ENCODE data around the gene RAB10.

The RAB10 gene

GRCh38 chr2:26033818-26034636, at the start of gene RAB10:
Gene RAB10, plus strand, starts transcription at chr2:26034084. Its CDS starts 525 bp downstream, at chr2:26034609.
- peak; percentile 87 for DNase-seq (ENCODE audit: insufficient read length, low spot score)
- TF ChIP-seq CTCF (IDR thresholded peaks at IDR 0.05; ENCODE audit: insufficient read depth, missing control alignments) = no peak
- FAIRE-seq = no peak

GRCh38 chr2:25988134-25988533, 45.8 kb upstream of the RAB10 start:
- no peak for TF ChIP-seq CTCF (IDR thresholded peaks at IDR 0.05; ENCODE audit: insufficient read depth, missing control alignments)
- no peak for FAIRE-seq

GRCh38 chr2:25989154-25989553, 44.7 kb upstream of the RAB10 start:
- DNase-seq (ENCODE audit: insufficient read length, low spot score) = no peak
- TF ChIP-seq CTCF (IDR thresholded peaks at IDR 0.05; ENCODE audit: insufficient read depth, missing control alignments) = no peak
- FAIRE-seq = no peak

More at GRCh38 chr2:25988134-25988533, 45.8 kb upstream of the RAB10 start:
- DNase-seq (ENCODE audit: insufficient read length, low spot score) = no peak

GRCh38 chr2:25991965-25992364, 41.9 kb upstream of the RAB10 start:
- no peak for DNase-seq (ENCODE audit: insufficient read length, low spot score)
- no peak for TF ChIP-seq CTCF (IDR thresholded peaks at IDR 0.05; ENCODE audit: insufficient read depth, missing control alignments)
- no peak for FAIRE-seq

- DNase-seq (ENCODE audit: insufficient read length, low spot score) (no peak), FAIRE-seq (no peak)
- no peak for TF ChIP-seq CTCF (IDR thresholded peaks at IDR 0.05; ENCODE audit: insufficient read depth, missing control alignments)
These were observed 41.3 kb upstream of the RAB10 start for GRCh38 chr2:25992556-25992955.

DNA sequence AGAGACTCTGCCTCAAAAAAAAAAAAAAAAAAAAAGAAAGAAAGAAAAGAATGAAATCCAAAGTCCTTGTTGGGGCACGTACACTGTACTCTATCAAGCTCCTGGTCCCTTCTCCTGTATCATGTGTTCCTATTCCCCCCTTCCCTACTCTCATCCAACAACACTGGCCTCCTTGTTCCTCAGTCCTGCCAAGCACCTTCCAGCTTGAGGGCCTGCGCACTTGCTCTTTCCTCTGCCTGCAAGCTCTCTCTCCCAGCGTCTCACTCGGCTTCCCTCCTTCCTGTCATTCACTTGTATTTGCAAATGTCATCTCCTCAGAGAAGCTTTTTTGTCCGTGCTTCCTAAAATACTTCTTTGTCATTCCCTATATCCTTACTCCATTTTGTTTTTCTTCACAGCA, 40.8 kb upstream of the RAB10 start:
- TF ChIP-seq CTCF (IDR thresholded peaks at IDR 0.05; ENCODE audit: insufficient read depth, missing control alignments) = no peak
- FAIRE-seq = no peak
- DNase-seq (ENCODE audit: insufficient read length, low spot score) = no peak

DNA sequence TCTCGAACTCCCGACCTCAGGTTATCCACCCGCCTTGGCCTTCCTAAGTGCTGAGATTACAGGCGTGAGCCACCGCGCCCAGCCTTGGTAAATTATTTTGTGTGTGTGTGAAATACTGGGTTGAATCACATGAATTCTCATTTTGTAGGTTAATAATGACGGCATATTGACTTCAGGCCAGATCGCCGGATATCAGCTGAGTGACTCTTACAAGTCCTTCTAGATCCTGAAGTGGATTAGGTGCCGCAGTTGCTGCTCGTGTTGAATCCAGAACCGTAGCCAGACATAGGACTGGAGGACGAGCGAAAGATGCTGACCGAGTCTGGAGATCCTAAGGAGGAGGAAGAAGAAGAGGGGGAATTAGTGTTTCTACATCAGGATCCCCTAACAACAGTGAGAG, 39.4 kb upstream of the RAB10 start:
- DNase-seq (ENCODE audit: insufficient read length, low spot score) (no peak), FAIRE-seq (no peak)
- no peak for TF ChIP-seq CTCF (IDR thresholded peaks at IDR 0.05; ENCODE audit: insufficient read depth, missing control alignments)
